HG03135 (cell line): ENCODE measurements around the gene TMEM88.

Source experiments
- ATAC-seq: cut with Tn5 transposase; IDR thresholded peaks from one replicate; pipeline ENCODE4 v1.9.1; 2021; ENCODE audit warnings: mild to moderate bottlenecking, moderate library complexity; ENCODE audit not compliant: unreplicated experiment

Gene TMEM88

GRCh38 chr17:7843257-7843535 is 11.7 kb upstream of the TMEM88 start:
- ATAC-seq, result no peak

GRCh38 chr17:7843536-7844291 is 11.2 kb upstream of the TMEM88 start:
- peak; percentile 31 for ATAC-seq

- peak; percentile 42 for ATAC-seq
Observed at GRCh38 chr17:7844292-7845154, 10.3 kb upstream of the TMEM88 start.

- ATAC-seq, result no peak
Observed at GRCh38 chr17:7845359-7846062, 9.4 kb upstream of the TMEM88 start.

- no peak for ATAC-seq
Observed at GRCh38 chr17:7846063-7846735, 8.7 kb upstream of the TMEM88 start.

- ATAC-seq, result no peak
Observed at GRCh38 chr17:7846765-7847661, 7.9 kb upstream of the TMEM88 start.

GRCh38 chr17:7848131-7848579 is 6.7 kb upstream of the TMEM88 start:
- no peak for ATAC-seq

- ATAC-seq, result no peak
Observed at GRCh38 chr17:7848739-7849129, 6.1 kb upstream of the TMEM88 start.

GRCh38 chr17:7849130-7849750 is 5.6 kb upstream of the TMEM88 start:
- no peak for ATAC-seq

- no peak for ATAC-seq
Observed at GRCh38 chr17:7849751-7850504, 4.9 kb upstream of the TMEM88 start.

- ATAC-seq, result no peak
Observed at GRCh38 chr17:7850701-7851437, 4.0 kb upstream of the TMEM88 start.

GRCh38 chr17:7851438-7852261 is 3.2 kb upstream of the TMEM88 start:
- peak; percentile 65 for ATAC-seq

GRCh38 chr17:7852262-7852670 is 2.6 kb upstream of the TMEM88 start:
- no peak for ATAC-seq

GRCh38 chr17:7852919-7853690 is 1.8 kb upstream of the TMEM88 start:
- no peak for ATAC-seq

- no peak for ATAC-seq
Observed at GRCh38 chr17:7853691-7854038, 1.2 kb upstream of the TMEM88 start.

- ATAC-seq, result no peak
Observed at GRCh38 chr17:7854078-7854777, 638 bp upstream of the TMEM88 start.
